CD4-positive, alpha-beta memory T cell (primary cell): ENCODE data around the gene TMEM35B. TPM values are rescaled to one million over a fixed set of nuclear protein-coding genes. Genes with fewer than 3 reads are reported as not detected.

Experiments
- CTCF ChIA-PET: fragments of 350-600 bp; sonication (Branson Sonifier 250); formaldehyde crosslinking; loops from one replicate; lab custom pipeline; 2021; ENCODE audit warnings: inconsistent platforms; ENCODE audit not compliant: partially characterized antibody; lab: Charles Lee
- POLR2A ChIA-PET: fragments of 350-600 bp; sonication (Branson Sonifier 250); formaldehyde crosslinking; loops from one replicate; lab custom pipeline; 2021; ENCODE audit not compliant: partially characterized antibody; lab: Charles Lee
- DNase-seq, 5 donors: peaks; one replicate each; pipeline versions ENCODE4 v3.0.0 to v3.0.0-alpha.2; 2020 to 2022; ENCODE audit warnings: mixed read lengths in 1 of 5
- H3K27ac ChIP-seq: one replicate; pipeline ENCODE4 v1.7.0; 2013; ENCODE audit warnings: low read depth, low read length
- H3K27me3 ChIP-seq: 2 replicates; pipeline ENCODE4 v1.7.0; 2013; ENCODE audit warnings: mild to moderate bottlenecking, low read length, moderate library complexity; ENCODE audit not compliant: insufficient read depth
- H3K36me3 ChIP-seq: 2 replicates; pipeline ENCODE4 v1.7.0; 2013; ENCODE audit warnings: mild to moderate bottlenecking, low read length, moderate library complexity; ENCODE audit not compliant: insufficient read depth
- H3K4me1 ChIP-seq: 2 replicates; pipeline ENCODE4 v1.7.0; 2013; ENCODE audit warnings: mild to moderate bottlenecking, low read length, moderate library complexity; ENCODE audit not compliant: insufficient read depth
- H3K4me3 ChIP-seq, 2 donors: one replicate each; pipeline ENCODE4 v1.7.0; 2013; ENCODE audit warnings: low read length in 2 of 2, mild to moderate bottlenecking in 1 of 2
- H3K9me3 ChIP-seq, 2 donors: one replicate each; pipeline ENCODE4 v1.7.0; 2013; ENCODE audit warnings: low read length in 2 of 2, control low read depth in 1 of 2; ENCODE audit not compliant: control insufficient read depth in 1 of 2
- H3K27ac Mint-ChIP-seq, 7 donors: one replicate each; pipeline ENCODE4 v1.8.0; 2020 to 2021; ENCODE audit warnings: mixed read lengths in 7 of 7, mild to moderate bottlenecking in 6 of 7, inconsistent platforms in 3 of 7, moderate library complexity in 3 of 7
- H3K27me3 Mint-ChIP-seq, 2 donors: one replicate each; pipeline ENCODE4 v1.8.0; 2020 to 2021; ENCODE audit warnings: mixed read lengths in 2 of 2
- H3K36me3 Mint-ChIP-seq, 2 donors: one replicate each; pipeline ENCODE4 v1.8.0; 2020 to 2021; ENCODE audit warnings: mixed read lengths in 2 of 2, inconsistent platforms in 1 of 2, mild to moderate bottlenecking in 1 of 2
- H3K4me1 Mint-ChIP-seq, 4 donors: one replicate each; pipeline ENCODE4 v1.8.0; 2020 to 2021; ENCODE audit warnings: mixed read lengths in 4 of 4, mild to moderate bottlenecking in 1 of 4
- H3K4me3 Mint-ChIP-seq, 8 donors: one replicate each; pipeline ENCODE4 v1.8.0; 2020 to 2021; ENCODE audit warnings: mixed read lengths in 8 of 8, mild to moderate bottlenecking in 7 of 8, moderate library complexity in 6 of 8, inconsistent platforms in 3 of 8
- H3K9me3 Mint-ChIP-seq, 8 donors: one replicate each; pipeline ENCODE4 v1.8.0; 2020 to 2021; ENCODE audit warnings: mixed read lengths in 8 of 8, mild to moderate bottlenecking in 5 of 8, inconsistent platforms in 3 of 8, moderate library complexity in 1 of 8
- intact Hi-C: fragments of 100-400 bp; cut with micrococcal nuclease; formaldehyde crosslinking; loops from one replicate; pipeline ENCODE4 v1.15.1; 2023
- polyA plus RNA-seq, 2 donors: library from polyadenylated mRNA; unstranded; fragments of 300-500 nt; fragmentation: Illumina TruSeq; gene quantifications; one replicate each; pipeline ENCODE4 v1.2.3, GENCODE V29; 2021
- total RNA-seq, 2 experiments: library from RNA; stranded (reverse); gene quantifications; one replicate each; pipeline ENCODE4 v1.2.3, GENCODE V29; 2021

The TMEM35B gene
- total and polyA plus RNA-seq, 4 experiments from 2014 or later, result 51.7 to 291 (median 139) TPM

DNA sequence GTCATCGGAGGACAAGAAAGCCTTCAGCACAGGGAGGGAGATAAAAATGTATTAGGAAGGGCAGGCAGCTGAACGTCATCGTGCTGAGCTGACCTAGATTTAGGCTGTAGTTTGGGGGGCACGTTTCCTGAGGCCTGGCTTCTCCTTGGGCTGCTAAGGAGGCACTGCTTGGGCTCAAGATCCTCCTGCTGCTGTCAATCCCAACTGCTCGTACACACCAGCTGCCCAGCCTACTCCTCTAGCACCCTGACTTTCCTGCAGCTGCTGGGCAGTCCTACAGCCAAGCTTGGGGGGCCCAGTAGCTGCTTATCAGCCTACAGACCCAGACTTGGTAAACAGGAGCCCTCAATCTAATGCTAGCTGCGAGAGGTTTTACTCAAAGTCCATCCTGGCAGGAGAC, 6.2 kb downstream of the TMEM35B start:
- Mint-ChIP-seq H3K27ac (peak overlapping the region in 2 of 7 donors; percentile 70 to 74), H3K9me3 (peaks cover 0 to 4% (median 0%) of the 10 kb centered on the region in 8 donors), H3K36me3 (peaks cover 34 to 41% of the 10 kb centered on the region in 2 donors), H3K27me3 (no peaks in the 10 kb centered on the region), H3K4me3 (no peak overlapping the region), H3K4me1 (peaks cover 15 to 58% (median 31%) of the 10 kb centered on the region in 4 donors)
- Histone ChIP-seq H3K36me3 (peaks cover 5% of the 10 kb centered on the region), H3K4me3 (no peak overlapping the region), H3K27me3 (no peaks in the 10 kb centered on the region), H3K27ac (no peak overlapping the region), H3K4me1 (peaks cover 13% of the 10 kb centered on the region), H3K9me3 (no peaks in the 10 kb centered on the region)
- intact Hi-C loops, result no loop called here
- ChIA-PET POLR2A (interaction anchor here (0.9 kb wide), 1 partner anchor 51 kb away, joined by 4 read pairs; no protein-coding TSS in a partner anchor), CTCF (interaction anchor here (2.0 kb wide), 1 partner anchor 126 kb away, joined by 4 read pairs; no protein-coding TSS in a partner anchor)
- DNase-seq, result no peak

DNA sequence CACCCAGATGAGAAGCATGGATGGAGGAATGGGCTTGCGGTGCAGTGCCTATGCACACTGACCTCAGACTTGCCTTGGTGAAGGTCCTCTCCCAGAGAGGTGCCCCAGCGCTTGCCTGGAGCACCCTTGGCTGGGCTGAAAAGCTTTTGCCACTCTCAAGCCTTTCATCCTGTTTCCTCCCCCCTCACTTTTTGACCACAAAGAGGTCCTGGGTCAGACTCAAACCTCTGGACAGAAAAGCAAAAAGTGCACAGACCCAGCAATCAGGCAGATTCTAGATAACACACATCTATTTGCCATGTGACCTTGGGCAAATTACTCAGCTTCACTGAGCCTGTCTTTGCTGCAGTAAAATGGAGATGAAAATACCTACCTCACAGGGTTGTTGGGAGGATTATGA, 7.3 kb downstream of the TMEM35B start:
- H3K9me3 Mint-ChIP-seq, result peaks cover 0 to 4% (median 0%) of the 10 kb centered on the region in 8 donors
- DNase-seq, result no peak
- Histone ChIP-seq H3K36me3 (peaks cover 5% of the 10 kb centered on the region), H3K4me3 (no peak overlapping the region), H3K9me3 (no peaks in the 10 kb centered on the region), H3K4me1 (peaks cover 3% of the 10 kb centered on the region), H3K27me3 (no peaks in the 10 kb centered on the region), H3K27ac (no peak overlapping the region)
- H3K27ac Mint-ChIP-seq, result peak overlapping the region in 5 of 7 donors; percentile 19 to 75 (median 32)
- no peaks in the 10 kb centered on the region for H3K27me3 Mint-ChIP-seq
- H3K4me3 Mint-ChIP-seq, result no peak overlapping the region
- ChIA-PET CTCF (no interaction called here), POLR2A (no interaction called here)
- H3K4me1 Mint-ChIP-seq, result peaks cover 9 to 51% (median 22%) of the 10 kb centered on the region in 4 donors
- intact Hi-C loops, result no loop called here
- peaks cover 34% of the 10 kb centered on the region in 2 donors for H3K36me3 Mint-ChIP-seq

DNA sequence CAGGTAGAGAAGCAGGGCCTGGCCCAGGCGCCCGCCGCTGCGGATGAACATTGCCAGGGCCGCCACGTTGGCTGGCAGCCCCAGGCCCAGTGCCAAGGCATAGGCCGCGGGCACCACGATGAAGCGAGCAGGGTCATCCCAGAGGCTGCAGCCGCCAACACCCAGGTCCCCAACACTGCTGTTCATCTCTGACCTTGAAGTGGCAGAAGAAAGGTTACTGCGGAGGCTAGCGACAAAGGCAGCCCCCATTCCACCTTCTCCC, 8.0 kb downstream of the TMEM35B start:
- Histone ChIP-seq H3K27ac (no peak overlapping the region), H3K27me3 (no peaks in the 10 kb centered on the region), H3K36me3 (peaks cover 5% of the 10 kb centered on the region), H3K4me3 (no peak overlapping the region), H3K9me3 (no peaks in the 10 kb centered on the region), H3K4me1 (no peaks in the 10 kb centered on the region)
- Mint-ChIP-seq H3K27ac (peak overlapping the region in 1 of 7 donors; percentile 48), H3K4me3 (no peak overlapping the region), H3K36me3 (peaks cover 33 to 34% of the 10 kb centered on the region in 2 donors), H3K27me3 (no peaks in the 10 kb centered on the region), H3K9me3 (peaks cover 0 to 4% (median 0%) of the 10 kb centered on the region in 8 donors), H3K4me1 (peaks cover 9 to 45% (median 20%) of the 10 kb centered on the region in 4 donors)
- DNase-seq, result no peak
- intact Hi-C loops, result no loop called here
- POLR2A ChIA-PET, result interaction anchor here (3.8 kb wide), 1 partner anchor 8 kb away, joined by 14 read pairs; the partner anchor contains the start of gene TMEM35B
- CTCF ChIA-PET, result no interaction called here

DNA sequence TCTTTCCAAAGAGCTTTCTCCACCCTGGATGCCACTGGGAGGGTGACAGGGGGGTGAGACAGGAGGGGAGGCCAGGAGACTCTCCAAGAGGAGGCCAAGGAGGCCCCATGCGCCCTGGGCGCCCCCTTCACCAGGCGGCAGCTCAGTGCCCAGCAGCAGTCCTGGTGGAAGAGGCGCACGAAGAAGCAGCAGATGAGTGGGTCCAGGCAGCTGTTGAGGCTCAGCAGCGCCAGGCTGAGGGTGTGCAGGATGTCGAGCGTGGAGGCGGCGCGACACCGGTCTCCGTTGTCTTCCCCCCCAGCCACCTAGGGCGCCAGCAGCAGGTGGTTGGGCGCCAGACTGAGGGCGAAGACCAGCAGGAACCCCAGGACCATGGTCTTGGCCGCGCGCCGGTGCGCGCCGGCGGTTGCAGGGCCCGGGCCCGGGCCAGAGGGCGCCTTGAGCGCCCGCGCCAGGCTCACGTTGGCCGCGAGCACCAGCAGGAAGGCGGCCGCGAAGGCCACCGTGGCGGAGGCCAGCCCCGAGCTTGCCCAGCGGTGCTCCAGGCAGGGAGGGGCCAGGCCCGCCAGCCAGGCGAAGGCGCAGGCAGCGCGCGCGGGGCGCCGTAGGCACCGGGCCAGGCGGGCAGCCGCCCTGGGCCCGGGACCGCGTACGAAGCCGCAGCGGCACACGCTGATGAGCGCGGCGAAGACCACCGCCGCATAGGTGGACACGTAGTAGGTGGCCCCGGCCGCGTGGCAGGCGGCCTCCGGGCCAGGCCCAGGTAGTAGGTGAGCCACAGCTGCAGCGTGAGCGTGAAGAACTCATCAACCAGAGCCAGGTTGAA, 8.6 kb downstream of the TMEM35B start:
- Histone ChIP-seq H3K4me3 (no peak overlapping the region), H3K27me3 (no peaks in the 10 kb centered on the region), H3K36me3 (peaks cover 5% of the 10 kb centered on the region), H3K4me1 (no peaks in the 10 kb centered on the region), H3K27ac (no peak overlapping the region), H3K9me3 (no peaks in the 10 kb centered on the region)
- intact Hi-C loops, result no loop called here
- no peak for DNase-seq
- CTCF ChIA-PET, result no interaction called here
- Mint-ChIP-seq H3K36me3 (peaks cover 28 to 30% of the 10 kb centered on the region in 2 donors), H3K9me3 (peaks cover 0 to 4% (median 0%) of the 10 kb centered on the region in 8 donors), H3K27ac (peak overlapping the region in 2 of 7 donors; percentile 48 to 73), H3K4me3 (no peak overlapping the region), H3K4me1 (peaks cover 10 to 40% (median 20%) of the 10 kb centered on the region in 4 donors), H3K27me3 (no peaks in the 10 kb centered on the region)
- POLR2A ChIA-PET, result interaction anchor here (3.8 kb wide), 1 partner anchor 9 kb away, joined by 14 read pairs; the partner anchor contains the start of gene TMEM35B

- Mint-ChIP-seq H3K4me1 (peaks cover 9 to 33% (median 17%) of the 10 kb centered on the region in 4 donors), H3K9me3 (peaks cover 0 to 4% (median 0%) of the 10 kb centered on the region in 8 donors), H3K27me3 (no peaks in the 10 kb centered on the region), H3K36me3 (peaks cover 22 to 25% of the 10 kb centered on the region in 2 donors), H3K27ac (peak overlapping the region in 6 of 7 donors; percentile 1 to 48 (median 10)), H3K4me3 (no peak overlapping the region)
- no peak overlapping the region for H3K4me3 ChIP-seq
- peaks cover 5% of the 10 kb centered on the region for H3K36me3 ChIP-seq
- peaks cover 3% of the 10 kb centered on the region for H3K4me1 ChIP-seq
- DNase-seq, result no peak
- ChIA-PET CTCF (no interaction called here), POLR2A (interaction anchor here (3.8 kb wide), 1 partner anchor 10 kb away, joined by 14 read pairs; the partner anchor contains the start of gene TMEM35B)
- H3K9me3 ChIP-seq, result no peaks in the 10 kb centered on the region
- intact Hi-C loops, result no loop called here
- H3K27me3 ChIP-seq, result no peaks in the 10 kb centered on the region
- no peak overlapping the region for H3K27ac ChIP-seq
Measured at GRCh38 chr1:34975771-34976170, 9.4 kb downstream of the TMEM35B start.

DNA sequence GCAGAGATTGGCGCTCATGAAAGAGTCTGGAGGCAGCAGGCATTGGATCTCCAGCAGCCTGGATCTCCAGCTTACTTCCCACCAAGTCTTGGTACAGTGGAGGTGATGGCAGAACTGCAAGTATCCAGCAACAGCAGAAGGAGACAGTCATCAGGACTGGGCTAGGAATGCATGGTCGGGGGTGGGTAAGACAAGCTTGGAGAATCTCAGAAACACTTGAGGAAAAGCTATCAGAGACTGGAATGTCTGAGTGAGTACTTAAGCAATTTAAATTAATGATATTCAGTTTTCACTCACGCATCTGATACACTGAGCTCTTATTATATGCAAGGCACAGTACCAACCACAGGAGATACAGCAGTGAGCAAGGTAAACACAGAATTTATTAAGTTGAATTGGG, 9.8 kb downstream of the TMEM35B start:
- Mint-ChIP-seq H3K4me1 (peaks cover 9 to 29% (median 15%) of the 10 kb centered on the region in 4 donors), H3K4me3 (no peak overlapping the region), H3K36me3 (peaks cover 18 to 24% of the 10 kb centered on the region in 2 donors), H3K27ac (peak overlapping the region in 3 of 7 donors; percentile 9 to 75 (median 42)), H3K9me3 (peaks cover 0 to 4% (median 0%) of the 10 kb centered on the region in 8 donors), H3K27me3 (no peaks in the 10 kb centered on the region)
- Histone ChIP-seq H3K9me3 (no peaks in the 10 kb centered on the region), H3K4me1 (peaks cover 4% of the 10 kb centered on the region), H3K4me3 (no peak overlapping the region), H3K27ac (no peak overlapping the region), H3K36me3 (peaks cover 5% of the 10 kb centered on the region), H3K27me3 (no peaks in the 10 kb centered on the region)
- DNase-seq, result no peak
- CTCF ChIA-PET, result no interaction called here
- POLR2A ChIA-PET, result interaction anchor here (3.8 kb wide), 1 partner anchor 10 kb away, joined by 14 read pairs; the partner anchor contains the start of gene TMEM35B
- intact Hi-C loops, result no loop called here

DNA sequence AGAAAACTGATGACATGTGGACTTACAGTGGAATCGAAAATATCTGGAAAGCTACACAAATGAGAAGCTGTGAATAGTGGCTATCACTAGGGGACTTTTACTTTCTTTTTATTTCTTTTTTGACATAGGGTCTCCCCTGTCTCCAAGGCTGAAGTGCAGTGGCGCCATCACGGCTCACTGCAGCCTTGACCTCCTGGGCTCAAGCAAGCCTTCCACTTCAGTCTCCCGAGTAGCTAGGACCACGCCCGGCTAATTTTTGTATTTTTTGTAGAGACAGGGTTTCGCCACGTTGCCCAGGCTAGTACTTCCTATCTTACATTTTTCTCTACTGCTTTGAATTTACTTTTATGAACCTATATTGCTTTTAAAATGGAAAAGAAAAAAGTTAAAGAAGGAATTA, 10.5 kb downstream of the TMEM35B start:
- H3K9me3 ChIP-seq, result no peaks in the 10 kb centered on the region
- no peak for DNase-seq
- H3K4me1 ChIP-seq, result peaks cover 4% of the 10 kb centered on the region
- H3K36me3 ChIP-seq, result peaks cover 5% of the 10 kb centered on the region
- no peak overlapping the region for H3K4me3 ChIP-seq
- Mint-ChIP-seq H3K4me1 (peaks cover 9 to 35% (median 15%) of the 10 kb centered on the region in 4 donors), H3K27ac (peak overlapping the region in 3 of 7 donors; percentile 4 to 42 (median 21)), H3K27me3 (no peaks in the 10 kb centered on the region), H3K9me3 (peaks cover 0 to 4% (median 0%) of the 10 kb centered on the region in 8 donors), H3K4me3 (no peak overlapping the region), H3K36me3 (peaks cover 16 to 24% of the 10 kb centered on the region in 2 donors)
- no peaks in the 10 kb centered on the region for H3K27me3 ChIP-seq
- no peak overlapping the region for H3K27ac ChIP-seq
- intact Hi-C loops, result no loop called here
- POLR2A ChIA-PET, result interaction anchor here (3.8 kb wide), 1 partner anchor 11 kb away, joined by 14 read pairs; the partner anchor contains the start of gene TMEM35B
- CTCF ChIA-PET, result no interaction called here
